A673 (cell line): ENCODE data around the gene KCTD18. TPM values are rescaled to one million over a fixed set of nuclear protein-coding genes. Genes with fewer than 3 reads are reported as not detected.

ENCODE experiments used
- BruUV-seq: library from RNA; stranded (reverse); fragments of 400-500 nt; replicated peaks from 2 replicates; lab custom pipeline; 2021; lab: Mats Ljungman, UMichigan
- CTCF ChIA-PET: fragments of 300-600 bp; sonication (Branson Sonifier 250); formaldehyde crosslinking; loops from one replicate; lab custom pipeline; 2022; ENCODE audit warnings: antibody characterized with exemption; lab: Charles Lee
- POLR2A ChIA-PET: fragments of 300-600 bp; sonication (Branson Sonifier 250); formaldehyde crosslinking; loops from one replicate; lab custom pipeline; 2022; ENCODE audit warnings: antibody characterized with exemption; ENCODE audit not compliant: low non-redundant PET; lab: Charles Lee
- DNase-seq: peaks from one replicate; pipeline ENCODE4 v3.0.0-alpha.2; 2015; ENCODE audit warnings: low spot score
- H3K27ac ChIP-seq: fragments of 200-600 bp; sonication (generic); 2 replicates; pipeline ENCODE4 v1.5.1; 2016; ENCODE audit warnings: mixed run types, low read depth, mild to moderate bottlenecking, mixed read lengths, antibody characterized with exemption, low read length; ENCODE audit not compliant: poor library complexity, severe bottlenecking
- H3K27me3 ChIP-seq: fragments of 200-600 bp; sonication (generic); replicated peaks from 2 replicates; pipeline ENCODE4 v1.6.1; 2017; ENCODE audit warnings: mixed run types, low read depth, mild to moderate bottlenecking, mixed read lengths, antibody characterized with exemption, low read length; ENCODE audit not compliant: insufficient read depth, poor library complexity
- H3K36me3 ChIP-seq: fragments of 200-600 bp; sonication (generic); 2 replicates; pipeline ENCODE4 v1.6.1; 2016; ENCODE audit warnings: mixed run types, mild to moderate bottlenecking, mixed read lengths, antibody characterized with exemption, low read length; ENCODE audit not compliant: insufficient read depth, poor library complexity, severe bottlenecking
- H3K4me1 ChIP-seq: fragments of 200-600 bp; sonication (generic); 2 replicates; pipeline ENCODE4 v1.6.1; 2017; ENCODE audit warnings: mixed run types, mild to moderate bottlenecking, mixed read lengths, antibody characterized with exemption, low read length; ENCODE audit not compliant: insufficient read depth, poor library complexity, severe bottlenecking
- H3K4me3 ChIP-seq: fragments of 200-600 bp; sonication (generic); 2 replicates; pipeline ENCODE4 v1.5.1; 2016; ENCODE audit warnings: low read depth, mixed run types, mild to moderate bottlenecking, mixed read lengths, low read length; ENCODE audit not compliant: poor library complexity, severe bottlenecking
- H3K9me3 ChIP-seq: fragments of 200-600 bp; sonication (generic); 2 replicates; pipeline ENCODE4 v1.6.1; 2016; ENCODE audit warnings: mixed run types, low read depth, mild to moderate bottlenecking, mixed read lengths, antibody characterized with exemption, low read length; ENCODE audit not compliant: poor library complexity, severe bottlenecking
- EZH2 ChIP-seq: fragments of 200-600 bp; sonication (generic); IDR thresholded peaks from 2 replicates; pipeline ENCODE4 v1.6.1; 2017; ENCODE audit warnings: borderline replicate concordance, low read depth, mild to moderate bottlenecking, mixed read lengths, antibody characterized with exemption, low read length; ENCODE audit not compliant: poor library complexity, severe bottlenecking
- intact Hi-C: fragments of 100-400 bp; cut with micrococcal nuclease; formaldehyde crosslinking; loops from one replicate; pipeline ENCODE4 v1.10.0; 2022; ENCODE audit not compliant: unreplicated experiment
- total RNA-seq: library from RNA; stranded (reverse); gene quantifications from 2 replicates; pipeline ENCODE4 v1.2.3, GENCODE V29; 2021
- TF ChIP-seq, protein P1 (sequence below): fragments of 300-800, 200-600 bp; sonication (generic); conservative IDR thresholded peaks from 2 replicates; pipeline ENCODE4 v1.5.1; 2017; ENCODE audit warnings: low read depth, mild to moderate bottlenecking, antibody characterized with exemption, low read length, moderate library complexity, mixed read lengths

KCTD18 gene
- total RNA-seq, 1 experiment from 2014 or later, result 12.2 TPM

- Histone ChIP-seq H3K9me3 (no peaks in the 10 kb centered on the region), H3K4me1 (peaks cover 19% of the 10 kb centered on the region), H3K27ac (no peak overlapping the region), H3K36me3 (no peaks in the 10 kb centered on the region), H3K27me3 (no peaks in the 10 kb centered on the region), H3K4me3 (no peak overlapping the region)
- no peak for TF ChIP-seq EZH2
- TF ChIP-seq, protein P1, sequence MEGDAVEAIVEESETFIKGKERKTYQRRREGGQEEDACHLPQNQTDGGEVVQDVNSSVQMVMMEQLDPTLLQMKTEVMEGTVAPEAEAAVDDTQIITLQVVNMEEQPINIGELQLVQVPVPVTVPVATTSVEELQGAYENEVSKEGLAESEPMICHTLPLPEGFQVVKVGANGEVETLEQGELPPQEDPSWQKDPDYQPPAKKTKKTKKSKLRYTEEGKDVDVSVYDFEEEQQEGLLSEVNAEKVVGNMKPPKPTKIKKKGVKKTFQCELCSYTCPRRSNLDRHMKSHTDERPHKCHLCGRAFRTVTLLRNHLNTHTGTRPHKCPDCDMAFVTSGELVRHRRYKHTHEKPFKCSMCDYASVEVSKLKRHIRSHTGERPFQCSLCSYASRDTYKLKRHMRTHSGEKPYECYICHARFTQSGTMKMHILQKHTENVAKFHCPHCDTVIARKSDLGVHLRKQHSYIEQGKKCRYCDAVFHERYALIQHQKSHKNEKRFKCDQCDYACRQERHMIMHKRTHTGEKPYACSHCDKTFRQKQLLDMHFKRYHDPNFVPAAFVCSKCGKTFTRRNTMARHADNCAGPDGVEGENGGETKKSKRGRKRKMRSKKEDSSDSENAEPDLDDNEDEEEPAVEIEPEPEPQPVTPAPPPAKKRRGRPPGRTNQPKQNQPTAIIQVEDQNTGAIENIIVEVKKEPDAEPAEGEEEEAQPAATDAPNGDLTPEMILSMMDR, result no peak
- ChIA-PET CTCF (no interaction called here), POLR2A (no interaction called here)
- peak; percentile 4 for DNase-seq
- no TSS peak for BruUV-seq
- intact Hi-C loops, result no loop called here
These were observed 53.3 kb downstream of the KCTD18 start for GRCh38 chr2:200456567-200456966.

- no peak overlapping the region for H3K27ac ChIP-seq
- H3K36me3 ChIP-seq, result no peaks in the 10 kb centered on the region
- ChIA-PET POLR2A (no interaction called here), CTCF (no interaction called here)
- peak; percentile 89 for DNase-seq
- BruUV-seq, result no TSS peak
- TF ChIP-seq, protein P1, result no peak
- TF ChIP-seq EZH2, result no peak
- peaks cover 19% of the 10 kb centered on the region for H3K4me1 ChIP-seq
- H3K9me3 ChIP-seq, result no peaks in the 10 kb centered on the region
- intact Hi-C loops, result no loop called here
- H3K4me3 ChIP-seq, result no peak overlapping the region
- no peaks in the 10 kb centered on the region for H3K27me3 ChIP-seq
These were observed 53.9 kb downstream of the KCTD18 start for GRCh38 chr2:200455958-200456421.

- CTCF ChIA-PET, result no interaction called here
These were observed 54.7 kb downstream of the KCTD18 start for GRCh38 chr2:200454927-200455801.

More at GRCh38 chr2:200454927-200455801, 54.7 kb downstream of the KCTD18 start:
- Histone ChIP-seq H3K36me3 (no peaks in the 10 kb centered on the region), H3K4me1 (peaks cover 19% of the 10 kb centered on the region), H3K4me3 (no peak overlapping the region), H3K27me3 (no peaks in the 10 kb centered on the region), H3K9me3 (no peaks in the 10 kb centered on the region), H3K27ac (no peak overlapping the region)
- no TSS peak for BruUV-seq
- intact Hi-C loops, result no loop called here
- no peak for TF ChIP-seq EZH2
- TF ChIP-seq, protein P1, result no peak
- POLR2A ChIA-PET, result no interaction called here
- DNase-seq, result peak; percentile 22
